ENCODE results near the gene SPSB1.

- TF ChIP-seq CTCF (IDR thresholded peaks at IDR 0.05) (no peak), POLR2A (IDR thresholded peaks at IDR 0.05) (no peak)
Observed at GRCh38 chr1:9388335-9389180, 95.9 kb downstream of the SPSB1 start.

All from uterus (tissue), 2 donors.